NCI-H524 (cell line): Measurements from ENCODE around the gene PGGHG.

Experiments
- DNase-seq, 2 experiments: peaks; one replicate each; lab custom pipeline; 2025; lab: John Stamatoyannopoulos, UW

Gene PGGHG

DNA sequence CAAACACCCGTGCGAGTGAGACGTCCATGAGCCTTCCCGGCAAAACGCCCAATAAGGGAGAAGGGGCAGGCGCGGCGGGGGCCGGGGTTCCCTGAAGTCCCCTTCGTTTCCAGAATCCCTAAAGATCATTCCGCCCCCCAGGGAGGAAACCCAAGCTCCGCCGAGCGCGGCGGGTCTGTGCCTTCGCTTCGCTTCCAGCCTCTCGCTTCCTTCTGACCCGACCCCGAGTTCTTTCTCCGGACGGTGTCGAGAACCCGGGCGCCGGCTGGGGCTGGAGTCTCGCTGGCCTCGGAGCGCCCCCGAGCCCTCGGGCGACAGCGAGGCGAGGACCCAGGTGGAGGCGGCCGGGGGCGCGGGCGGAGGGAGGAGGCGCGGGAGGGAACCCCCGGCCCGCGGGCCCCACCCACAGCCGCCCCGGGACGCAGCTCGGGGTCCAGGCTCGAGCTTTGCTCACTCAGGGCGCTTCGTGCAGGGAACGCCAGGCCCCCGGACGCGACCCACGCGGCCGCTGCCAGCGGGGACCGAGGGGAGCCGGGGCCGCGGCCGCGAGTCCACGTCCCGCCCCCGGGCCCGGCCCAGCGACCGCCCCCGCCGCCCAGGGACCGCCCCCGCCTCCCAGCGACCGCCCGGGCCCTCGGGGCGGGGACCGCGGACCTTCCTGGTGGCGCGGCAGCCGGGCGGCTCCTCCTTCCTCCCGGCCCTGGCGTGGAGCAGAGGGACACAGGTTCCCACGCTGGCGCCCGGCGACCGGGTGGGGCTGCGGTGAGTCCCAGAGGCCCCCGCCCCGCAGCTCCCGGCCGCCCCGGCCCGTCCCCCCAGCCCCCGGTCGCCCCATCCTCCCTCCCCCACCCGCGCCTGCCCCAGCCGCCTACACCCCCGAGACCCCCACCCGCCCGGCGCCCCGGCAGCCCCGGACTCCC is at the start of gene PGGHG:
Gene PGGHG (plus strand): TSS at position 649 of the 920 bp plus-strand sequence. CDS start 691 bp downstream, outside the sequence.
- peak in 1 of 2 experiments; percentile 22 for DNase-seq

DNA sequence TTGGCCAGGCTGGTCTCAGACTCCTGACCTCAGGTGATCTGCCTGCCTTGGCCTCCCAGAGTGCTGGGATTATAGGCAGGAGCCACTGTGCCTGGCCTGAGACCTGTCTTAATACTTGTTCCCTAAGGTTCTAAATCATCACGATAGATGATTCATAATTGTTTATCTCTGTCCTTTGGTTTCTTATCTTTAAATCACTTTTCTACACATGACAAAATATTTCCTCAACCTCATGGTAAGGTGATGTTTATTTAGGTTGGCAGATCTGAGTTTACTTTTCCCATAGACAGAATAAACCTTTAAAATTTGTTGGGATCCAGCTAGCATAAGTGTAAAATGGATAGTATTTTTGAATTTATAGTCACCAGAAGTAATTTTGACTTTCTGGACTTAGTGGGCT is 48.6 kb upstream of the PGGHG start:
- DNase-seq = no peak

- no peak for DNase-seq
Observed at GRCh38 chr11:241634-242033, 47.3 kb upstream of the PGGHG start.

GRCh38 chr11:244376-244775 is 44.5 kb upstream of the PGGHG start:
- no peak for DNase-seq

DNA sequence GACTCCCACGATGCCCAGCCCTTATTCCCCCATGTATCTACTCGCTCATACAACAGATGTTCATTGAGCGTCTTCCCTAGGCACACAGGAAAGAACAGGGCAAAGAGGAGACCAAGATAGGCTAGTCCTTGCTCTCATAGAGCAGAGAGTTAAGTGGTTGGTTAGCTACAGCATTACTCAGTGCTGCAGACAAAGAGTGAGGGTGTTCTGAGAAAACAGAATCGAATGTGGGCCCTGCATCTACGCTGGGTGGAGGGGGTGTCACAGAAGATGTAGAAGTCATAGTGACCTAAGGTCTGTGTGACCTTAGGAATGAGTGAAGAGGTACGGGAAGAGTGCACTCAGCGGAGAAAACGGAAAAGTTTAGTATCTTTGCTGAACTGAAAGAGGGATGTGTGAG is 39.9 kb upstream of the PGGHG start:
- no peak for DNase-seq

- DNase-seq = no peak
Observed at GRCh38 chr11:250274-250673, 38.7 kb upstream of the PGGHG start.

- DNase-seq = peak in 1 of 2 experiments; percentile 21
Observed at GRCh38 chr11:250740-251299, 38.1 kb upstream of the PGGHG start.

DNA sequence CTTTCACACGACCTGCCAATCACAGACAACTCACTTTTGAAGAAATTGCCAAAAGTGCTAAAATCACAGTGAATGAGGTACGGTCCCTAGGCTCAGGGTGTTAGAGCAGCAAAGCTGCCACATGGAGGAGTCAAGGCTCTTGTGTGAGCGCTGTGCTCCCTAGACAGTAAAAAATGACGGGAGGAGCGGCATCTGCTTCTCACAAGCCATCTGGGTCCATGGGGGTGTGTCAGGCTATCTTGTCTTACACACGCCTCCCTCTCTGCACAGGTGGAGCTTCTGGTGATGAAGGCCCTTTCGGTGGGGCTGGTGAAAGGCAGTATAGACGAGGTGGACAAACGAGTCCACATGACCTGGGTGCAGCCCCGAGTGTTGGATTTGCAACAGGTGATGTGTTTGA is 37.4 kb upstream of the PGGHG start:
- DNase-seq = peak in 1 of 2 experiments; percentile 19

DNA sequence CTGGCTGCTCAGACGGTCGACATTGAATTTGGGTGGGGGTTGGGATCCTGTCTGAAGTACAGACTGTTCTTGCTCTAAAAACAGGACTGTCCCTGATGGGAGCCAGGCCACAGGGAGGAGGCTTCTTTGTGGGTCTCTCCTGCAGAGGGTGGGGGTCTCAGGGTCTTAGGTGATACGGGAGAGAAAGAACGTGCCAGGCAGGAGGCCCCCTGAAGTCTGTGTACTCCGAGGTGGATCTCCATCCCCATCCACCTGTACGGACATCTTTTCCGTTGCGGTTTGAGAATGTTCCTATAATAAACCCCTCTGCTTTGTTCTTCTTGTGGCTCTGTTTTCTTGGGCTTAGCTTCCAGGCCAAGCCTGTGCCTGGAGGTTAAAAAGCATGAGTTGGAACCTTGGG is 36.3 kb upstream of the PGGHG start:
- no peak for DNase-seq

- no peak for DNase-seq
Observed at GRCh38 chr11:253160-253885, 35.6 kb upstream of the PGGHG start.

DNA sequence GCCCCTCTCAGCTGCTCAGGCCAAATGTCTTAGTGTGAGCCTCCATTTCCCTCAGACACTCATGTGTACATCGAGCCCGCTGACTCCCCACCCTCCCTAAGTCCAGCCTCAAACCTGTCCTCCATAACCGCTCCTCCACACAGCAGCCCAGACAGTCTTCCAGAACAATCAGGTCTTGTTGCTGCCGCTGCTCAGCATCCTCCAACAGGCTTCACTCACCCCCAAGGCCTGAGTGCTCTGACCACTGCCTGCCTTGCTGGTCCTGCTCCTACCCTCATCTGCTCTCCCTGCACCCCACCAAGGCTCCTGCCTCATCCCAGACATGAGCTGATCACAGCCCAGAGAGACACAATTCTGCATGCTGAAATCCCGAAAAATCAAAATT is 35.0 kb upstream of the PGGHG start:
- DNase-seq = no peak

DNA sequence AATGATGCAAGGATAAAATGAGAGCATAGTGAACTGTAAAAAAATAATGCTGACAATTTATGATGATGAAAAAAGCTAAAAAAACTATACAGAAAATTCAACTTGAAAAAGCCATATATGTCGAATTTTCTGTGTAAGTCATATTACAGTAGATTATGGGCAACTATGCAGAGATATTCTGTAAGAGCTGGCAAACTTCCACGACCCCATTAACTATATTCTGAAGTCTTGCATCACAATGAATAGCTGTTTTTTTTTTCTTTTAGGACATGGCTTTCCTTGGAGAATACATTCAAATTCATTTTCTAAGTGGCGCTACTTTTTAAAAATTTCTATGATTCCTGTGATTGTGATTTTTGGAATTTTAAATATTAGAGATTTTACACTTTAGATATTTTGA is 33.8 kb upstream of the PGGHG start:
- DNase-seq = no peak

DNA sequence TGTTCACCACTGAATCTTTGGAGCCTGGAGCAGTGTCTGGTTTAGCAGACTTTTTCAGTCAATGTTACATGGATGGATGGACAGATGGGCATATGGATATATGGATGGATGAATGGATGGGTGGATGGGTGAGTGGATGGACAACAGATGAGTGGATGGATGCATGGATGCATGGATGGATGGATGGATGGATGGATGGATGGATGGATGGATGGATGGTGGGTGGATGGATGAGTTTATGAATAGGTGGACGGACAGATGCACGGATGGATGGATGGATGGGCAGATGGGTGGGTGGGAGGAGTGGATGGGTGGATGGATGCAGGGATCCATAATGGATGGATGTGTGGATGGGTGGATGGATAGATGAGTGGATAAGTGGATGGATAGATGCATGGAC is 33.1 kb upstream of the PGGHG start:
- DNase-seq = no peak

- DNase-seq = no peak
Observed at GRCh38 chr11:256952-257737, 31.8 kb upstream of the PGGHG start.

GRCh38 chr11:257766-258493 is 31.0 kb upstream of the PGGHG start:
- no peak for DNase-seq

DNA sequence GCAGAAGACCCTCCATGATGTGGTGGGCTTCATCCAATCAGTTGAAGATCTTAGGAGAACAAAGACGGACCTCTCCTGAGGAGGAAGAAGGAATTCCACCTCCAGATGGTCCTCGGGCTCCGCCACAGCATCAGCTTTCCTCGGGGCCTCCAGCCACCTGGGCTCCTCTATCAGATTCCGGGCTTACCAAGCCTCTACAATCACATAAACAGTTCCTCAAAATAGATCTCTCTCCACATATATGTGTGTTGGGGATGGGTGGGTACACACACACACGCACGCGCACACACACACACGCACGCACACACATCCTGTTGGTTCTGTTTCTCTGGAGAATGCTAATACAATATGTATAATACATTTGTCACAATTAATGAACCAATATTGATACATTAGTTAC is 29.5 kb upstream of the PGGHG start:
- no peak for DNase-seq

DNA sequence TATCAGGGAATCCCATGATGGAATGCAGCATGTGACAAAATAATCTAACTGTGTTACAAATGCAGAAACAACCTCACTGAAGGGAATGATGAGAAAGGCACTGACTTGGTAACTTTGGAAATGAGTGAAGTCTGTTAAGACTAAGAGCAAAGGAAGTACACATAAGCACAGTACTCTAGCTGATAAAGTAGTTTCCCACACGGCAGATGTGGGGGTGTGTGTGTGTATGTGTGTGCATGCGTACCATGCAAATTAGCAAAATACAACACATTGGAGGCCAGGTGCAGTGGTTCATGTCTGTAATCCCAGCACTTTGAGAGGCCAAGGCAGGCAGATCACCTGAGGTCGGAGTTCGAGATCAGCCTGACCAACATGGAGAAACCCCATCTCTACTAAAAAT is 27.3 kb upstream of the PGGHG start:
- no peak for DNase-seq

DNA sequence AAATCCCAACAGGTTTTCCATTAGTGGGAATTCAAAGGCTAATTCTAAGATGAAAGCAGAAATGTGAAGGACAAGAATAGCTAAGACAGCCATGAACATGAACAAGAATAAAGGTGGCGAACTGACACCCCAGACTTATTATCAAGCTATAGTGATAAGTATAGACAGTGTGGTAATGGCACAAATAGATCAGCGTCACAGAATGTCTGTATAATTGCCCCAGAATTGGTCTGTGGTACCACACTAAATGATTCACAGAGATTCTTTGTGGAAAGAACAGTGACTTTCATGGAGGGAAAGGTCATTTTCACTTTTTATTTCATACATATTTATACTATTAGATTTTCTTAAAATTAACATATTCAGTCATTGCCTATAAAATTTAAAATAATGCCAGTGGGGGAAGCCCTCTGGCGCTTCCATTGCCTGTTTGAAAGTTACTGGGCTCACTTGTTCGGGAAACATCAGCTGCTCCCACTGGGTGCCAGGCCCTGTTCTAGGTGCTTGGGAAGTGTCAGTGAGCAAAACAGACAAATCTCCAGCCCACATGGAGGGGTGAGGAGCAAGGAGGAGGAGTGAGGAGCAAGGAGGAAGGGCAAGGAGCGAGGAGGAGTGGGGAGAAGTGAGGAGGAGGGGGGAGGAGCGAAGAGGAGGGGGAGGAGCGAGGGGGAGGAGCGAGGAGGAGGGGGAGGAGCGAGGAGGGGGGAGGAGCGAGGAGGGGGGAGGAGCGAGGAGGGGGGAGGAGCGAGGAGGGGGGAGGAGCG is 22.1 kb upstream of the PGGHG start:
- DNase-seq = no peak

DNA sequence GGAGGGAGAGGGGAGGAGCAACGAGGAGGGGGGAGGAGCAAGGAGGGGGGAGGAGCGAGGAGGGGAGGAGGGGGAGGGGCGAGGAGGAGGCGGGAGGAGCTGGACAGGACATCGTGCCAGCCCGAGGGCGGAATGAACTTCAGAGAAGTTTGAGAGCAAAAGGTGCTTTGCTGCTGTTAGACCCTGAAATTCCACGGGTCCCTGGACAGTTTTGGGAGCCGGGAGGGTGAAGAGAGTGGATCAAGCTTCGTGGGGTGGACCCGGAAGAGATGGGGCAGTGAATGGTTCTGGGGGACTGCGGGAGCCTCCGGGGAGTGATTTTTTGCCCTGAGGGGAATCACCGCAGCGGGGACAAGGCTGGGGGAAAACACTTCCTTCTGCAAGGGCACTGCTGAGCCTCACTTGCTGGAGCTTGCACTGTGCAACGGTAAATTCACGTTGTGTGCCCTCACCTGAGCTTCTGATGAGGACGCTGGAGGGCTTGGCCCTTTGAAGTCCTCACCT is 21.4 kb upstream of the PGGHG start:
- no peak for DNase-seq

- peak in 1 of 2 experiments; percentile 13 for DNase-seq
Observed at GRCh38 chr11:268716-269145, 20.2 kb upstream of the PGGHG start.
